Calu3 (cell line): ENCODE measurements around the gene FGF14. TPM values are rescaled to one million over a fixed set of nuclear protein-coding genes. Genes with fewer than 3 reads are reported as not detected.
A peak's percentile ranks its signal among the peaks of the same experiment; 100 is the strongest.
"Not testable (repeated sequence)": the region's sequence is repeated elsewhere in the genome, so short reads cannot be mapped to it uniquely, and the experiment has no call there.

Experiments used
- BruUV-seq: library from RNA; stranded (reverse); fragments of 400-500 nt; replicated peaks from 2 replicates; lab custom pipeline; 2021; lab: Mats Ljungman, UMichigan
- CTCF ChIA-PET: fragments of 300-600 bp; sonication (Branson Sonifier 250); formaldehyde crosslinking; loops from one replicate; lab custom pipeline; 2022; ENCODE audit warnings: antibody characterized with exemption; lab: Charles Lee
- DNase-seq: peaks from one replicate; pipeline ENCODE4 v3.0.0; 2022
- H3K27ac Mint-ChIP-seq: one replicate; pipeline ENCODE4 v1.8.0; 2022; ENCODE audit warnings: mixed read lengths; ENCODE audit not compliant: unreplicated experiment
- H3K27me3 Mint-ChIP-seq: one replicate; pipeline ENCODE4 v1.8.0; 2022; ENCODE audit warnings: mixed read lengths; ENCODE audit not compliant: unreplicated experiment
- H3K36me3 Mint-ChIP-seq: one replicate; pipeline ENCODE4 v1.8.0; 2022; ENCODE audit warnings: mild to moderate bottlenecking, moderate library complexity, mixed read lengths; ENCODE audit not compliant: insufficient read depth, unreplicated experiment
- H3K4me1 Mint-ChIP-seq: one replicate; pipeline ENCODE4 v1.8.0; 2022; ENCODE audit warnings: mild to moderate bottlenecking, low read depth, mixed read lengths; ENCODE audit not compliant: unreplicated experiment
- H3K4me3 Mint-ChIP-seq: one replicate; pipeline ENCODE4 v1.8.0; 2022; ENCODE audit warnings: mild to moderate bottlenecking, low read depth, moderate library complexity, mixed read lengths; ENCODE audit not compliant: unreplicated experiment
- H3K9me3 Mint-ChIP-seq: one replicate; pipeline ENCODE4 v1.8.0; 2022; ENCODE audit warnings: low read depth, mixed read lengths; ENCODE audit not compliant: unreplicated experiment
- CTCF ChIP-seq: fragments of 200-600 bp; IDR thresholded peaks from one replicate; pipeline ENCODE4 v1.8.0; 2022; ENCODE audit warnings: antibody characterized with exemption; ENCODE audit not compliant: unreplicated experiment
- intact Hi-C: fragments of 100-400 bp; cut with micrococcal nuclease; formaldehyde crosslinking; loops from one replicate; pipeline ENCODE4 v1.10.0; 2022; ENCODE audit not compliant: unreplicated experiment
- total RNA-seq: library from RNA; stranded (reverse); gene quantifications from 2 replicates; pipeline ENCODE4 v1.2.3, GENCODE V29; 2022

FGF14 gene
- total RNA-seq, 1 experiment from 2014 or later: 0.21 TPM

GRCh38 chr13:101845245-101846020 is 556.4 kb downstream of the FGF14 start:
- TF ChIP-seq CTCF: no peak
- Mint-ChIP-seq H3K36me3 (no peaks in the 10 kb centered on the region), H3K9me3 (no peaks in the 10 kb centered on the region), H3K27me3 (no peaks in the 10 kb centered on the region), H3K4me1 (peaks cover 9% of the 10 kb centered on the region), H3K27ac (no peak overlapping the region), H3K4me3 (no peak overlapping the region)
- CTCF ChIA-PET: no interaction called here
- intact Hi-C loops: no loop called here
- BruUV-seq: no TSS peak
- peak; percentile 0 for DNase-seq

GRCh38 chr13:101841698-101842097 is 560.1 kb downstream of the FGF14 start:
- Mint-ChIP-seq H3K27me3 (no peaks in the 10 kb centered on the region), H3K4me1 (peaks cover 9% of the 10 kb centered on the region), H3K9me3 (no peaks in the 10 kb centered on the region), H3K36me3 (no peaks in the 10 kb centered on the region), H3K4me3 (no peak overlapping the region), H3K27ac (no peak overlapping the region)
- CTCF ChIA-PET: no interaction called here
- no TSS peak for BruUV-seq
- no peak for DNase-seq
- no peak for TF ChIP-seq CTCF
- intact Hi-C loops: no loop called here

- Mint-ChIP-seq H3K36me3 (no peaks in the 10 kb centered on the region), H3K4me3 (no peak overlapping the region), H3K9me3 (no peaks in the 10 kb centered on the region), H3K27ac (no peak overlapping the region), H3K4me1 (no peaks in the 10 kb centered on the region), H3K27me3 (no peaks in the 10 kb centered on the region)
- no peak for TF ChIP-seq CTCF
- BruUV-seq: no TSS peak
- CTCF ChIA-PET: no interaction called here
- intact Hi-C loops: no loop called here
- DNase-seq: no peak
Observed at GRCh38 chr13:101838323-101838722, 563.5 kb downstream of the FGF14 start.

GRCh38 chr13:101837778-101838177 is 564.1 kb downstream of the FGF14 start:
- intact Hi-C loops, BruUV-seq, CTCF ChIA-PET, H3K36me3 Mint-ChIP-seq, H3K27me3 Mint-ChIP-seq, H3K4me3 Mint-ChIP-seq, H3K27ac Mint-ChIP-seq, DNase-seq, H3K4me1 Mint-ChIP-seq, H3K9me3 Mint-ChIP-seq: not testable (repeated sequence)

GRCh38 chr13:101837288-101837687 is 564.6 kb downstream of the FGF14 start:
- intact Hi-C loops: no loop called here

More at GRCh38 chr13:101837288-101837687, 564.6 kb downstream of the FGF14 start:
- no peak for DNase-seq
- H3K9me3 Mint-ChIP-seq: no peaks in the 10 kb centered on the region
- H3K4me1 Mint-ChIP-seq: no peaks in the 10 kb centered on the region
- H3K36me3 Mint-ChIP-seq: no peaks in the 10 kb centered on the region
- H3K27me3 Mint-ChIP-seq: no peaks in the 10 kb centered on the region
- CTCF ChIA-PET: no interaction called here
- H3K4me3 Mint-ChIP-seq: no peak overlapping the region
- TF ChIP-seq CTCF: no peak
- H3K27ac Mint-ChIP-seq: no peak overlapping the region
- BruUV-seq: no TSS peak
